Liver (tissue), 9 donors: ENCODE measurements around the gene GRID1. TPM values are rescaled to one million over a fixed set of nuclear protein-coding genes. Genes with fewer than 3 reads are reported as not detected.

Experiments used
- DNase-seq: peaks from one replicate; pipeline ENCODE4 v3.0.0-alpha.2; 2017; ENCODE audit warnings: low spot score
- H3K27ac ChIP-seq, 2 donors: one replicate each; pipeline ENCODE4 v1.7.0; 2013; ENCODE audit warnings: inconsistent platforms in 2 of 2, low read length in 2 of 2, control low read depth in 1 of 2, low read depth in 1 of 2, mild to moderate bottlenecking in 1 of 2
- H3K27me3 ChIP-seq, 4 donors: one replicate each; pipeline versions ENCODE4 v1.6.1 to v1.7.0; 2013; ENCODE audit warnings: low read length in 3 of 4, inconsistent platforms in 1 of 4, mild to moderate bottlenecking in 1 of 4, moderate library complexity in 1 of 4; ENCODE audit not compliant: control insufficient read depth in 4 of 4, insufficient read depth in 4 of 4
- H3K36me3 ChIP-seq, 4 donors: one replicate each; pipeline versions ENCODE4 v1.6.1 to v1.7.0; 2013; ENCODE audit warnings: low read length in 3 of 4, mild to moderate bottlenecking in 3 of 4, low read depth in 1 of 4, moderate library complexity in 1 of 4; ENCODE audit not compliant: control insufficient read depth in 4 of 4, insufficient read depth in 3 of 4
- H3K4me1 ChIP-seq, 4 donors: one replicate each; pipeline versions ENCODE4 v1.6.1 to v1.7.0; 2013; ENCODE audit warnings: low read length in 3 of 4, mild to moderate bottlenecking in 3 of 4, moderate library complexity in 1 of 4; ENCODE audit not compliant: control insufficient read depth in 4 of 4, insufficient read depth in 4 of 4
- H3K4me3 ChIP-seq, 3 donors: one replicate each; pipeline versions ENCODE4 v1.6.1 to v1.7.0; 2013; ENCODE audit warnings: low read length in 3 of 3, control low read depth in 1 of 3, low read depth in 1 of 3, mild to moderate bottlenecking in 1 of 3
- H3K9ac ChIP-seq, 2 donors: one replicate each; pipeline ENCODE4 v1.7.0; 2013; ENCODE audit warnings: low read length in 2 of 2, mild to moderate bottlenecking in 2 of 2, moderate library complexity in 2 of 2, control low read depth in 1 of 2, low read depth in 1 of 2
- H3K9me3 ChIP-seq, 4 donors: one replicate each; pipeline versions ENCODE4 v1.6.1 to v1.7.0; 2013; ENCODE audit warnings: low read length in 3 of 4; ENCODE audit not compliant: control insufficient read depth in 4 of 4
- ATF3 ChIP-seq: IDR thresholded peaks from 2 replicates; pipeline ENCODE4 v1.6.1; 2016; ENCODE audit warnings: antibody characterized with exemption
- CTCF ChIP-seq: fragments of 150-350 bp; IDR thresholded peaks from 2 replicates; pipeline ENCODE4 v1.5.1; 2017; ENCODE audit warnings: improper control_type of control experiment, low read depth, low read length; ENCODE audit not compliant: missing input control
- EGR1 ChIP-seq, 2 donors: IDR thresholded peaks; 2 replicates each; pipeline ENCODE4 v1.6.1; 2016 to 2018; ENCODE audit warnings: antibody characterized with exemption in 2 of 2, low read depth in 2 of 2
- FOXA1 ChIP-seq: IDR thresholded peaks from 2 replicates; pipeline ENCODE4 v1.6.1; 2016; ENCODE audit warnings: antibody characterized with exemption
- GABPA ChIP-seq, 2 donors: IDR thresholded peaks in 1 of 2; conservative IDR thresholded peaks in 1 of 2; 2 replicates each; pipeline ENCODE4 v1.6.1; 2016; ENCODE audit warnings: antibody characterized with exemption in 2 of 2, mild to moderate bottlenecking in 1 of 2, moderate library complexity in 1 of 2
- HNF4A ChIP-seq, 2 donors: conservative IDR thresholded peaks; 2 replicates each; pipeline ENCODE4 v1.6.1; 2016; ENCODE audit warnings: antibody characterized with exemption in 2 of 2, mild to moderate bottlenecking in 2 of 2
- HNF4G ChIP-seq: IDR thresholded peaks from 2 replicates; pipeline ENCODE4 v1.6.1; 2016; ENCODE audit warnings: antibody characterized with exemption
- JUND ChIP-seq, 2 donors: IDR thresholded peaks; 2 replicates each; pipeline ENCODE4 v1.6.1; 2016; ENCODE audit warnings: antibody characterized with exemption in 2 of 2
- RAD21 ChIP-seq, 2 donors: IDR thresholded peaks; 2 replicates each; pipeline ENCODE4 v1.6.1; 2016; ENCODE audit warnings: antibody characterized with exemption in 2 of 2, mild to moderate bottlenecking in 2 of 2
- RXRA ChIP-seq, 2 donors: IDR thresholded peaks; 2 replicates each; pipeline ENCODE4 v1.6.1; 2017 to 2018; ENCODE audit warnings: antibody characterized with exemption in 2 of 2, mild to moderate bottlenecking in 1 of 2
- SP1 ChIP-seq: IDR thresholded peaks from 2 replicates; pipeline ENCODE4 v1.6.1; 2018; ENCODE audit warnings: antibody characterized with exemption, mild to moderate bottlenecking
- TAF1 ChIP-seq: conservative IDR thresholded peaks from 2 replicates; pipeline ENCODE4 v1.6.1; 2016; ENCODE audit warnings: antibody characterized with exemption, mild to moderate bottlenecking
- YY1 ChIP-seq: IDR thresholded peaks from 2 replicates; pipeline ENCODE4 v1.6.1; 2016; ENCODE audit warnings: antibody characterized with exemption, mild to moderate bottlenecking
- WGBS: extraction: QIAGEN DNeasy Blood & Tissue Kit; methylation state at CpG from one replicate; pipeline ENCODE4 v1.1.7; 2013; 5-methylcytosine and 5-hydroxymethylcytosine counted together
- polyA plus RNA-seq, 2 donors: library from polyadenylated mRNA; stranded (reverse) in 1 of 2; unstranded in 1 of 2; fragments of 200-250 nt in 1 of 2; fragments of >200 nt in 1 of 2; fragmentation: Nextera tagmentation in 1 of 2; extraction: Ambion mirVana in 1 of 2; gene quantifications; one replicate each; pipeline versions ENCODE4 v1.2.1 to v1.2.3, GENCODE V29; 2013 to 2015
- total RNA-seq, 2 donors: library from RNA; depleted of rRNA; stranded (reverse); fragments of >200 nt; gene quantifications; one replicate each; pipeline ENCODE4 v1.2.3, GENCODE V29; 2014
- TF ChIP-seq, protein P1 (sequence below): IDR thresholded peaks from 2 replicates; pipeline ENCODE4 v1.6.1; 2016; ENCODE audit warnings: antibody characterized with exemption
- TF ChIP-seq, protein P2 (sequence below): IDR thresholded peaks from 2 replicates; pipeline ENCODE4 v1.6.1; 2016; ENCODE audit warnings: antibody characterized with exemption, mild to moderate bottlenecking
- TF ChIP-seq, protein P3 (sequence below): IDR thresholded peaks from 2 replicates; pipeline ENCODE4 v1.6.1; 2016; ENCODE audit warnings: antibody characterized with exemption
- donor health status: healthy.
- donor health status: healthy.
- donor health status: healthy.
- donor health status: healthy.
- donor health status: healthy.

GRID1 gene
- total and polyA plus RNA-seq, 4 donors = 0.09 to 0.17 (median 0.14) TPM; not detected in 1

DNA sequence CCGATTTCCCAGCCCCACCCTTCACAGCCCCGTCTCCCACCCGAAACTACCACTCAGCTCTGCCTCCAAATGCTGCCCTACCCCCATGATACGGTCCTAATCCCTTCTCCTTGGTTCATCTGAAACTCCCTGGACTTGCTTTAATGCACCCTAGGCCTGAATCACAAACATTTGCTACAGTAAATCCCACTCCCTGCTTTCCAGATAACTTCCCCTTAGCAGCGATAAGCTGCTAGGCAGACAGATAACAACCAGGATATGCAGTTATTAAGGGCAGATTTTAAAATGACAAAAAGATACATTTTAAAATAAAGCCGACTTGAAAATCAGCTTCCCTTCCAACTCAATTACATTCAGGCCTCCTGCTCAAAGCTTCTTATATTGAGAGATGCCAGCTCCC is 514.7 kb downstream of the GRID1 start (continued):
- TF ChIP-seq CTCF = no peak

GRCh38 chr10:85851325-85851724 is 515.3 kb downstream of the GRID1 start:
- Histone ChIP-seq H3K27me3 (no peaks in the 10 kb centered on the region), H3K36me3 (no peaks in the 10 kb centered on the region), H3K4me1 (no peaks in the 10 kb centered on the region), H3K9me3 (peaks cover 0 to 10% (median 4%) of the 10 kb centered on the region in 4 donors), H3K27ac (no peak overlapping the region), H3K4me3 (no peak overlapping the region), H3K9ac (no peak overlapping the region)
- no peak for TF ChIP-seq ATF3
- no peak for TF ChIP-seq FOXA1
- TF ChIP-seq YY1 = no peak
- no peak for TF ChIP-seq JUND (IDR thresholded peaks at IDR 0.05)
- TF ChIP-seq RXRA (IDR thresholded peaks at IDR 0.05) = no peak
- TF ChIP-seq, protein P1, sequence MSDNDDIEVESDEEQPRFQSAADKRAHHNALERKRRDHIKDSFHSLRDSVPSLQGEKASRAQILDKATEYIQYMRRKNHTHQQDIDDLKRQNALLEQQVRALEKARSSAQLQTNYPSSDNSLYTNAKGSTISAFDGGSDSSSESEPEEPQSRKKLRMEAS = no peak
- TF ChIP-seq EGR1 (IDR thresholded peaks at IDR 0.05; ENCODE audit: low read depth in 2 of 2) = no peak
- TF ChIP-seq GABPA (IDR thresholded peaks at IDR 0.05 in 1 of 2, conservative IDR thresholded peaks at IDR 0.05 in 1 of 2) = no peak
- TF ChIP-seq TAF1 = no peak
- no peak for TF ChIP-seq HNF4G
- TF ChIP-seq, protein P2, sequence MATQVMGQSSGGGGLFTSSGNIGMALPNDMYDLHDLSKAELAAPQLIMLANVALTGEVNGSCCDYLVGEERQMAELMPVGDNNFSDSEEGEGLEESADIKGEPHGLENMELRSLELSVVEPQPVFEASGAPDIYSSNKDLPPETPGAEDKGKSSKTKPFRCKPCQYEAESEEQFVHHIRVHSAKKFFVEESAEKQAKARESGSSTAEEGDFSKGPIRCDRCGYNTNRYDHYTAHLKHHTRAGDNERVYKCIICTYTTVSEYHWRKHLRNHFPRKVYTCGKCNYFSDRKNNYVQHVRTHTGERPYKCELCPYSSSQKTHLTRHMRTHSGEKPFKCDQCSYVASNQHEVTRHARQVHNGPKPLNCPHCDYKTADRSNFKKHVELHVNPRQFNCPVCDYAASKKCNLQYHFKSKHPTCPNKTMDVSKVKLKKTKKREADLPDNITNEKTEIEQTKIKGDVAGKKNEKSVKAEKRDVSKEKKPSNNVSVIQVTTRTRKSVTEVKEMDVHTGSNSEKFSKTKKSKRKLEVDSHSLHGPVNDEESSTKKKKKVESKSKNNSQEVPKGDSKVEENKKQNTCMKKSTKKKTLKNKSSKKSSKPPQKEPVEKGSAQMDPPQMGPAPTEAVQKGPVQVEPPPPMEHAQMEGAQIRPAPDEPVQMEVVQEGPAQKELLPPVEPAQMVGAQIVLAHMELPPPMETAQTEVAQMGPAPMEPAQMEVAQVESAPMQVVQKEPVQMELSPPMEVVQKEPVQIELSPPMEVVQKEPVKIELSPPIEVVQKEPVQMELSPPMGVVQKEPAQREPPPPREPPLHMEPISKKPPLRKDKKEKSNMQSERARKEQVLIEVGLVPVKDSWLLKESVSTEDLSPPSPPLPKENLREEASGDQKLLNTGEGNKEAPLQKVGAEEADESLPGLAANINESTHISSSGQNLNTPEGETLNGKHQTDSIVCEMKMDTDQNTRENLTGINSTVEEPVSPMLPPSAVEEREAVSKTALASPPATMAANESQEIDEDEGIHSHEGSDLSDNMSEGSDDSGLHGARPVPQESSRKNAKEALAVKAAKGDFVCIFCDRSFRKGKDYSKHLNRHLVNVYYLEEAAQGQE = no peak
- TF ChIP-seq, protein P3, sequence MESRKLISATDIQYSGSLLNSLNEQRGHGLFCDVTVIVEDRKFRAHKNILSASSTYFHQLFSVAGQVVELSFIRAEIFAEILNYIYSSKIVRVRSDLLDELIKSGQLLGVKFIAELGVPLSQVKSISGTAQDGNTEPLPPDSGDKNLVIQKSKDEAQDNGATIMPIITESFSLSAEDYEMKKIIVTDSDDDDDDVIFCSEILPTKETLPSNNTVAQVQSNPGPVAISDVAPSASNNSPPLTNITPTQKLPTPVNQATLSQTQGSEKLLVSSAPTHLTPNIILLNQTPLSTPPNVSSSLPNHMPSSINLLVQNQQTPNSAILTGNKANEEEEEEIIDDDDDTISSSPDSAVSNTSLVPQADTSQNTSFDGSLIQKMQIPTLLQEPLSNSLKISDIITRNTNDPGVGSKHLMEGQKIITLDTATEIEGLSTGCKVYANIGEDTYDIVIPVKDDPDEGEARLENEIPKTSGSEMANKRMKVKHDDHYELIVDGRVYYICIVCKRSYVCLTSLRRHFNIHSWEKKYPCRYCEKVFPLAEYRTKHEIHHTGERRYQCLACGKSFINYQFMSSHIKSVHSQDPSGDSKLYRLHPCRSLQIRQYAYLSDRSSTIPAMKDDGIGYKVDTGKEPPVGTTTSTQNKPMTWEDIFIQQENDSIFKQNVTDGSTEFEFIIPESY = no peak
- TF ChIP-seq SP1 = no peak
- no peak for DNase-seq
- WGBS = 76% methylated on average over 2 of the region's 2 CpGs

DNA sequence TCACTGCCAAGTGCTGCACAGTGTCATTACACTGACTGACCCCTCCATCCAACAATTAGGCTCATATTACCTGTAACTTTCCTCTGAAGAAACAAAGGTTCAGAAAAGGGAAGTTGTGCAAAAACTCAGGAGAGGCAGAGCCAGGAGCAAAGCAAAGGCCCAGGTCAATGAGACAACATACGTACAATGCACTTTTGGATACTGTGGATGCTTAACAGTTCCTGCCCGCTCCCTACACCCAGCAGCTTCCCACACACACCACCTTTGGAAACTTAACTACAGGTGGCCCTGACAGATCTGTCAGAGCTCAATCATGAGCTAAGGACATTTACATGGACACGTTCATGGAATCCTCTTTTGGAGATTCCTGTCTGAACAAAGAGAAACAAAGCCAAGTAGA is 515.9 kb downstream of the GRID1 start:
- no peaks in the 10 kb centered on the region for H3K27me3 ChIP-seq
- 93% methylated on average over 3 of the region's 3 CpGs for WGBS
- TF ChIP-seq ATF3 (no peak), HNF4A (conservative IDR thresholded peaks at IDR 0.05) (no peak), SP1 (no peak), RXRA (IDR thresholded peaks at IDR 0.05) (no peak), JUND (IDR thresholded peaks at IDR 0.05) (no peak), RAD21 (IDR thresholded peaks at IDR 0.05) (no peak), GABPA (IDR thresholded peaks at IDR 0.05 in 1 of 2, conservative IDR thresholded peaks at IDR 0.05 in 1 of 2) (no peak), YY1 (no peak)
- TF ChIP-seq, protein P1 = no peak
- TF ChIP-seq, protein P2 = no peak

More for the DNA sequence above, 515.9 kb downstream of the GRID1 start:
- no peaks in the 10 kb centered on the region for H3K4me1 ChIP-seq
- H3K4me3 ChIP-seq = no peak overlapping the region
- no peak overlapping the region for H3K9ac ChIP-seq
- H3K36me3 ChIP-seq = no peaks in the 10 kb centered on the region
- no peak overlapping the region for H3K27ac ChIP-seq
- no peak for DNase-seq
- H3K9me3 ChIP-seq = peaks cover 0 to 10% (median 4%) of the 10 kb centered on the region in 4 donors
